ENCODE measurements around the gene HDAC4.

DNA sequence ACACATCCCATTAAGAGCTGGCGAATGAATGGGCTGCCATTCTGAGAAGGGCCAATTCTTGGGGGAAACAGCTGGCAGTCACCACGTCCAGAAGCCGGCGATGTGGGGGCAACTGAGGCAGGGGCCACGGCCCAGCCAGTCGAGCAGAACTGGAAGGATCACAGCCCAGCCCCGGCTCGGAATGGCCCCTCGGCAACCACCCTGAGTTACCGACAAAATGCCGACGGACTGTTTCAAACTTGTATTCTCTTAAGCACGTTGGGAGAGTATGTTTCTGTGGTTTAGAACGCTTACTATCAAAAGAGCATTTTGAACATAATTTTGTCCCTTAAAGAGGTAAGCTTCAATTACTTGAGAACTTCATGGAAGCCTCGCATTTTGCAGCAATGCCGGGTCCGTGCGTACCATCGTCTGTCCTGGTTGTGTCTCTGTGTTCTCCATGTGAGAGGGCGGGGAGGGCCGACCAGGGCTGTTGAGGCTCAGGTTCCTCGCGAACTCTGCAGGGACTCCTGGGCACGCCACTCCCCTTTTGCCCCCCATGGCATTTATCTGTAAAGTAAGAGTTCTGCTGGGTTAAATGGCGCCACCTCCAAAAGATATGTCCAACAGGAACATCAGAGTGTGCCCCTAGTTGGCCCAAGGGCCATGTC is 397.1 kb downstream of the HDAC4 start:
- TF ChIP-seq POLR2A (IDR thresholded peaks at IDR 0.05): no peak
- TF ChIP-seq, protein P1, sequence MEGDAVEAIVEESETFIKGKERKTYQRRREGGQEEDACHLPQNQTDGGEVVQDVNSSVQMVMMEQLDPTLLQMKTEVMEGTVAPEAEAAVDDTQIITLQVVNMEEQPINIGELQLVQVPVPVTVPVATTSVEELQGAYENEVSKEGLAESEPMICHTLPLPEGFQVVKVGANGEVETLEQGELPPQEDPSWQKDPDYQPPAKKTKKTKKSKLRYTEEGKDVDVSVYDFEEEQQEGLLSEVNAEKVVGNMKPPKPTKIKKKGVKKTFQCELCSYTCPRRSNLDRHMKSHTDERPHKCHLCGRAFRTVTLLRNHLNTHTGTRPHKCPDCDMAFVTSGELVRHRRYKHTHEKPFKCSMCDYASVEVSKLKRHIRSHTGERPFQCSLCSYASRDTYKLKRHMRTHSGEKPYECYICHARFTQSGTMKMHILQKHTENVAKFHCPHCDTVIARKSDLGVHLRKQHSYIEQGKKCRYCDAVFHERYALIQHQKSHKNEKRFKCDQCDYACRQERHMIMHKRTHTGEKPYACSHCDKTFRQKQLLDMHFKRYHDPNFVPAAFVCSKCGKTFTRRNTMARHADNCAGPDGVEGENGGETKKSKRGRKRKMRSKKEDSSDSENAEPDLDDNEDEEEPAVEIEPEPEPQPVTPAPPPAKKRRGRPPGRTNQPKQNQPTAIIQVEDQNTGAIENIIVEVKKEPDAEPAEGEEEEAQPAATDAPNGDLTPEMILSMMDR (IDR thresholded peaks at IDR 0.05): no peak
